ENCODE results near the gene JADE1. TPM values are rescaled to one million over a fixed set of nuclear protein-coding genes. Genes with fewer than 3 reads are reported as not detected.

The JADE1 gene
- total RNA-seq, 4 donors from 2014 or later, result 18.2 to 26.4 (median 19.6) TPM

GRCh38 chr4:128855621-128856020, 46.1 kb downstream of the JADE1 start:
- H3K4me1 ChIP-seq, result peaks cover 0 to 6% (median 0%) of the 10 kb centered on the region in 4 donors
- H3K27me3 ChIP-seq, result no peaks in the 10 kb centered on the region
- H3K9me3 ChIP-seq, result no peaks in the 10 kb centered on the region
- H3K36me3 ChIP-seq, result peaks cover 0 to 88% (median 0%) of the 10 kb centered on the region in 3 donors
- DNase-seq, result no peak
- no peak overlapping the region for H3K4me3 ChIP-seq
- TF ChIP-seq POLR2A (IDR thresholded peaks at IDR 0.05) (no peak), CTCF (IDR thresholded peaks at IDR 0.05) (no peak)
- no peak overlapping the region for H3K27ac ChIP-seq

GRCh38 chr4:128856246-128856645, 46.7 kb downstream of the JADE1 start:
- TF ChIP-seq POLR2A (IDR thresholded peaks at IDR 0.05) (no peak), CTCF (IDR thresholded peaks at IDR 0.05) (no peak)
- peaks cover 0 to 88% (median 0%) of the 10 kb centered on the region in 3 donors for H3K36me3 ChIP-seq
- peaks cover 0 to 6% (median 0%) of the 10 kb centered on the region in 4 donors for H3K4me1 ChIP-seq
- H3K4me3 ChIP-seq, result no peak overlapping the region
- no peaks in the 10 kb centered on the region for H3K27me3 ChIP-seq
- no peaks in the 10 kb centered on the region for H3K9me3 ChIP-seq
- no peak for DNase-seq
- H3K27ac ChIP-seq, result no peak overlapping the region

- H3K27ac ChIP-seq, result no peak overlapping the region
- H3K36me3 ChIP-seq, result peaks cover 0 to 76% (median 0%) of the 10 kb centered on the region in 3 donors
- DNase-seq, result no peak
- TF ChIP-seq CTCF (IDR thresholded peaks at IDR 0.05) (no peak), POLR2A (IDR thresholded peaks at IDR 0.05) (no peak)
- no peaks in the 10 kb centered on the region for H3K9me3 ChIP-seq
- no peak overlapping the region for H3K4me3 ChIP-seq
- H3K27me3 ChIP-seq, result no peaks in the 10 kb centered on the region
- H3K4me1 ChIP-seq, result peaks cover 0 to 12% (median 4%) of the 10 kb centered on the region in 4 donors
Measured at GRCh38 chr4:128858879-128859671, 49.6 kb downstream of the JADE1 start.

- DNase-seq, result no peak
- H3K4me1 ChIP-seq, result peaks cover 0 to 12% (median 4%) of the 10 kb centered on the region in 4 donors
- TF ChIP-seq POLR2A (IDR thresholded peaks at IDR 0.05) (no peak), CTCF (IDR thresholded peaks at IDR 0.05) (no peak)
- H3K4me3 ChIP-seq, result no peak overlapping the region
- H3K36me3 ChIP-seq, result peaks cover 0 to 66% (median 0%) of the 10 kb centered on the region in 3 donors
- no peaks in the 10 kb centered on the region for H3K27me3 ChIP-seq
- no peaks in the 10 kb centered on the region for H3K9me3 ChIP-seq
- no peak overlapping the region for H3K27ac ChIP-seq
Measured at GRCh38 chr4:128859887-128860677, 50.6 kb downstream of the JADE1 start.

GRCh38 chr4:128861856-128862518, 52.5 kb downstream of the JADE1 start:
- peaks cover 0 to 12% (median 4%) of the 10 kb centered on the region in 4 donors for H3K4me1 ChIP-seq
- no peak for TF ChIP-seq POLR2A (IDR thresholded peaks at IDR 0.05)
- TF ChIP-seq CTCF (IDR thresholded peaks at IDR 0.05), result no peak
- DNase-seq, result no peak
- H3K27me3 ChIP-seq, result no peaks in the 10 kb centered on the region
- H3K4me3 ChIP-seq, result no peak overlapping the region
- H3K36me3 ChIP-seq, result peaks cover 0 to 51% (median 0%) of the 10 kb centered on the region in 3 donors
- H3K27ac ChIP-seq, result no peak overlapping the region
- no peaks in the 10 kb centered on the region for H3K9me3 ChIP-seq
